Subcutaneous adipose tissue (tissue), 4 donors: ENCODE results near the gene APOL4. TPM values are rescaled to one million over a fixed set of nuclear protein-coding genes. Genes with fewer than 3 reads are reported as not detected.

Experiments used
- total RNA-seq, 4 donors: library from RNA; depleted of rRNA; stranded (reverse); fragments of >200 nt; gene quantifications; one replicate each; pipeline ENCODE4 v1.1.0, GENCODE V29; 2016
- TF ChIP-seq, protein P1 (sequence below): fragments of 450-650 bp; IDR thresholded peaks from one replicate; pipeline ENCODE4 v1.5.1; 2016; ENCODE audit warnings: low read depth, mild to moderate bottlenecking, control low read depth, antibody characterized with exemption, moderate library complexity

APOL4 gene
- total RNA-seq, 4 donors from 2014 or later = 0.68 to 80.8 (median 35.8) TPM

DNA sequence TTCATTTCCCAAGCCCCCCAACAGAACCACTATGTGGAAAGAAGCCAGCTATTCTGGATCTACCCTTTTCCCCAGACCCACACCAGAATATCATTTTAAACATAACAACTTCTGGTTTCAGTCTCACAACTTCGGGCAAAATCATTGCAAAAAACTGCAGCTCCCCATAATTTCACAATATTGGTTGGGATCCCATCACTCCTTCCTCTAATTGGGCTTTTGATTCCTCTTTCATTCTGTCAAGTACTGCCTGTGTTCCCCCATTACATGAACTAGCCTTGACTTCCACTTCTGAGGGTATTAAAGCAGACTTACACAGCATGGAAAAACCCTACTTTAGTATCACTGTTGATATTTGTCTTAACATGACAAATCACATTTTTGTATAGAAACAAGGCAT lies 37.0 kb downstream of the APOL4 start:
- TF ChIP-seq, protein P1, sequence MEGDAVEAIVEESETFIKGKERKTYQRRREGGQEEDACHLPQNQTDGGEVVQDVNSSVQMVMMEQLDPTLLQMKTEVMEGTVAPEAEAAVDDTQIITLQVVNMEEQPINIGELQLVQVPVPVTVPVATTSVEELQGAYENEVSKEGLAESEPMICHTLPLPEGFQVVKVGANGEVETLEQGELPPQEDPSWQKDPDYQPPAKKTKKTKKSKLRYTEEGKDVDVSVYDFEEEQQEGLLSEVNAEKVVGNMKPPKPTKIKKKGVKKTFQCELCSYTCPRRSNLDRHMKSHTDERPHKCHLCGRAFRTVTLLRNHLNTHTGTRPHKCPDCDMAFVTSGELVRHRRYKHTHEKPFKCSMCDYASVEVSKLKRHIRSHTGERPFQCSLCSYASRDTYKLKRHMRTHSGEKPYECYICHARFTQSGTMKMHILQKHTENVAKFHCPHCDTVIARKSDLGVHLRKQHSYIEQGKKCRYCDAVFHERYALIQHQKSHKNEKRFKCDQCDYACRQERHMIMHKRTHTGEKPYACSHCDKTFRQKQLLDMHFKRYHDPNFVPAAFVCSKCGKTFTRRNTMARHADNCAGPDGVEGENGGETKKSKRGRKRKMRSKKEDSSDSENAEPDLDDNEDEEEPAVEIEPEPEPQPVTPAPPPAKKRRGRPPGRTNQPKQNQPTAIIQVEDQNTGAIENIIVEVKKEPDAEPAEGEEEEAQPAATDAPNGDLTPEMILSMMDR = no peak

- TF ChIP-seq, protein P1 = no peak
Observed at GRCh38 chr22:36163497-36163896, 38.1 kb downstream of the APOL4 start.

DNA sequence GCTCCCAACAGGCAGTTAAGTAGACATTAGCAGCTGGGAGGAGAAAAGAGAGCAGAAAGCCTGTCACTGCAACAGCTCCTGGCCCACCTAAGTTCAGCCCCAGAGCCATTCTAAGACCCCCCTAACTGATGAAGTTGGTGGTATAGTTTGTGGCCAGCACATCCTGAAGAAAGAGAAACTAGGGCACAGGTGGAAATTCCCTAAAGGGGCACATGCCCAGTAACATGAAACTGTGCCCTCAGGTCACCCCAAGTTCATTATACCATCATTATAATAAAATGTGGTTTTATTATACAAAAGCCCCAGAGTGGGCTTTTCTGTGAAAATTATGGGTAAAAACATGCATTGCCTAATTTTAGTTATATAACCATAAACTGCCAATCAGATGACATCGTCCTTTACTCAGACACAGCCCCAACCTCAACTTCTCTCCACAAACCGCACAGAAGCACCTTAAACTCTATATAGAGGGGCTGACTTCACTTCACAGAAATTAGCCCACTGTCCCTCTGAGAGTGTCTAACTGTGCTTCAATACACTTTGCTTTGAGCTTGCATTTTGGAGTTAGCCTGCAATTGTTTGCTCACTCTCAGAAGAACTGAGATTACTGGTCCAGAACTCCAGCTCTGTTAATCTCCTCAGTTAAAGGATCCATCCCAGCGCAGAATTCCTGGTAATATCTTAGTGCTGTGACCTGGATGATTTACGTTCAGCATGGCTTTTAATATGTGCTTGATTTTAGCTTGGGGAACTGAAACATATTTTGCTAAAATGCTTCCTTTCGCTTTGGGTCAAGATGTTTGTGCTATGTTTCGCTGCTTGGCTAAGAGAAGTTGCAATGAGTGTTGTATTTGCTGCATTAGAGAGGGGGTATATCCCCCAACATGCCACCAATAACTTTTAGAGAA lies 39.2 kb downstream of the APOL4 start:
- TF ChIP-seq, protein P1 = no peak

DNA sequence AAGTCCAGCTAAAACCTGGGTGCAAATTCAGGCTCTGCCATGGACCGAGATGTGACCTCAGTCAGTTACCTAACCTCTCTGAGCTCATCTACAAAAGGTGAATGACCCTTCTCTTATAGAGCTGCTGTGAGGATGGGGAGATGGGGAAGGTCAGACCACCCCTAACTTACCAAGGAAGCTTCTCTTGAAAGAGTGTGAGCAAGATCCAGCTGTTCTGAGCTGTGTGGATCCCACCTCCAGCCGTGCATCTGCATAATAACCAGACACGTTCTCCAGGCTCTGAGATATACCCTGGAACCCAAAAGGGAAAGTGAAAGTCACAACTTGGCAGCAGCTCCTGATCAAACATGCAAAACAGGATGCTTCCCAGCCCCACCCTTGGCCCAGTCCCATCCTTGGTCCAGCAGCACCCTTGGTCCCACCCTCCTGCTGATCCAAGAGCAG lies 41.1 kb downstream of the APOL4 start, which contains the start of gene APOL3:
APOL3 (minus strand) TSS at position 257 of the 444 bp plus-strand sequence. CDS start 11,700 bp downstream, outside the sequence.
- TF ChIP-seq, protein P1 = no peak

DNA sequence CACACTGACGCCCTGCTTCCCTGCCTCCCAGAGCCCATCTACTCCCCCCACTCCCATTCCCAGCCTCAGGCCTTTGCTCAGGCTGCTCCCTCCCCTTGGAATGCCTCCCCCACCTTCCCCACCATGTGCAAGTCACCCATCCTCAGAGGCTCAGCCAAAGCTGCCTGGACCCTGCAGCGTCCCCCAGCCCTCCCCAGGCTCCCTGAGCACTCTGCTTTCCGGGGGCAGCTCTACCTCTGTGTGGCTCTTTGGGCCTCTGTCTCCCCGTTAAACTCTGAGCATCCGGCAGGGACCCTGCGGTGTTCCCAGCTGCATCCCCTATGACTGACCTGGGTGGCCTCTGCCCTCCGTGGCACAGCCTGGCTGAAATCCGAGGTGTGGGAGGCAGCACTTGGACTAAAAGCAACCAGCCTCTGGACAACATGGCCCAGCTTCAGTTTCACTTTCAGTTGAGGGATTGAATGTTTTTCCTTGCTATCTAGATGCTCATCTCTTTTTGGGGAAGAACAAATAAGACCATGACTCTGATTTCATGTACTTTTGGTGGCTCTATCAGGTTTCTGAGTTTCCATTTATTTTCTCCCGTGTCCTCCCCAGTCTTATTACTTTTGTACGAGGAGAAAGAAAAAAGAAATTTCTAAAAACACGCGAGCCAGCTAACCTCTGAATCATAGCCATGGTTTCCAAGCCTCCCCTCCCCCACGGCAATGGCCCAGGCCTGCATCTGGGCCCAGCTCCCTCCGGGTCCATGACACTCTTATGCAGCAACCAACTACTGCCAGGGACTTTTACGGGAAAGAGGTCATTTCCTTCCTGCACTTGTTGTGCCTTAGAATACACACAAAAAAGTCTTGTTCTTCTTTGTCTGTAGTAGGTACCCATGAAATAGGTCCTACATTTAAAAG lies 44.8 kb downstream of the APOL4 start:
- TF ChIP-seq, protein P1 = no peak

DNA sequence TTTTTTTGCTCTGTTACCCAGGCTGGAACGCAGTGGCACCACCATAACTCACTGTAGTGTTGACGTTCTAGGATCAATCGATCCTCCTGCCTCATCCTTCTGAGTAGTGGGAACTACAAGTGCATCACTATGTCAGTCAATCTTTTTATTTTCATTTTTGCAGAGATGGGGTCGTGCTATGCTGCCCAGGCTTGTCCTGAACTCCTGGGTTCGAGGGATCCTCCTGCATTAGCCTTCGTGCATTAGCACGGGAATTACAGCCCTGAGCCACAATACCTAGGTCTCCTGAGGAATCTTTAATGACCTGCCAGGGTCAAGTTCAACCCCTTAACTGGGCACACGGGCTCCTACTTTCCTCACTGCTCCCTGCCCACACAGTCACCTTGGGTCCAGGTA lies 45.5 kb downstream of the APOL4 start:
- TF ChIP-seq, protein P1 = no peak

DNA sequence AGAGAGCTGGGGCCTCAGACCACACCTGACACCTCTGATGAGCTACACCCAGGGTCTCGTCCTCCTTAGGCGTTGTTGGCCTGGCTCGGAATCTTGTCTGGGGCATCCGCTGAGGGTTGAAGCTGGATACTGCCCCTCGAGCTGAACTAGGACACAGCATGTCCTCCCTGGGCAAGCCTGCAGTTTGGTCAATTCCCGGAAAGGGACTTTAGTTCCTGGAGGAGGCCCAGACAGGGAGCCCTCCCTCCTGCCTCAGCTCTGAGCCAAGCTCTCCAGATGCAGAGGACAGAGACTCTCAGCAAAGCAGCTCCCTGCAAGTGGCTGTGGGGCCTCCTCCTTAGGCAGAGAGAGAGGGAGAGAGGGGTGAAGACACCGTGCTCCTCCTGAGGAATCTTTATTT lies 45.9 kb downstream of the APOL4 start:
- TF ChIP-seq, protein P1 = no peak
